Breast epithelium (tissue), 4 donors: Measurements from ENCODE around the gene SYT13. TPM values are rescaled to one million over a fixed set of nuclear protein-coding genes. Genes with fewer than 3 reads are reported as not detected.

Source experiments
- DNase-seq, 2 donors: peaks; one replicate each; pipeline ENCODE4 v3.0.0-alpha.2; 2019; ENCODE audit warnings: low spot score in 2 of 2
- H3K27ac ChIP-seq, 2 donors: fragments of 200-600 bp; sonication (generic) in 1 of 2; one replicate each; pipeline ENCODE4 v1.5.1; 2016 to 2019; ENCODE audit warnings: mild to moderate bottlenecking in 1 of 2
- H3K27me3 ChIP-seq, 2 donors: fragments of 200-600 bp; sonication (generic) in 1 of 2; one replicate each; pipeline versions ENCODE4 v1.5.1 to v1.6.0; 2017 to 2019; ENCODE audit warnings: control low read depth in 1 of 2, mild to moderate bottlenecking in 1 of 2
- H3K36me3 ChIP-seq: fragments of 200-600 bp; one replicate; pipeline ENCODE4 v1.5.1; 2019
- H3K4me1 ChIP-seq, 2 donors: fragments of 200-600 bp; sonication (generic); one replicate each; pipeline ENCODE4 v1.5.1; 2016 to 2019; ENCODE audit warnings: control low read depth in 1 of 2
- H3K4me3 ChIP-seq, 3 donors: fragments of 200-600 bp; sonication (generic); 1 replicate in 2 of 3; 2 replicates in 1 of 3; pipeline ENCODE4 v1.5.1; 2016 to 2019; ENCODE audit warnings: mild to moderate bottlenecking in 3 of 3, moderate library complexity in 2 of 3
- H3K9me3 ChIP-seq, 2 donors: fragments of 200-600 bp; sonication (generic) in 1 of 2; one replicate each; pipeline ENCODE4 v1.5.1; 2016 to 2019; ENCODE audit warnings: control low read depth in 1 of 2
- POLR2A ChIP-seq: fragments of 450-650 bp; IDR thresholded peaks from one replicate; pipeline ENCODE4 v1.6.1; 2016; ENCODE audit warnings: antibody characterized with exemption, mild to moderate bottlenecking, moderate library complexity
- POLR2AphosphoS5 ChIP-seq, 3 donors: sonication (generic); formaldehyde crosslinking; IDR thresholded peaks; one replicate each; pipeline ENCODE4 v1.6.1; 2017; ENCODE audit warnings: antibody characterized with exemption in 3 of 3
- intact Hi-C: fragments of 100-400 bp; cut with DNase I; formaldehyde crosslinking; loops from one replicate; pipeline ENCODE4 v1.15.1; 2023; ENCODE audit warnings: low total_unique reads
- total RNA-seq, 3 donors: library from RNA; depleted of rRNA; stranded (reverse); fragments of >200 nt; gene quantifications; one replicate each; pipeline ENCODE4 v1.1.0, GENCODE V29; 2016
- TF ChIP-seq, protein P1 (sequence below), 3 donors: fragments of 450-650 bp; IDR thresholded peaks; one replicate each; pipeline ENCODE4 v1.5.1; 2016 to 2017; ENCODE audit warnings: antibody characterized with exemption in 3 of 3, mild to moderate bottlenecking in 3 of 3, moderate library complexity in 3 of 3

The SYT13 gene
- total RNA-seq, 3 donors from 2014 or later = 0.29 to 0.33 TPM; not detected in 1

DNA sequence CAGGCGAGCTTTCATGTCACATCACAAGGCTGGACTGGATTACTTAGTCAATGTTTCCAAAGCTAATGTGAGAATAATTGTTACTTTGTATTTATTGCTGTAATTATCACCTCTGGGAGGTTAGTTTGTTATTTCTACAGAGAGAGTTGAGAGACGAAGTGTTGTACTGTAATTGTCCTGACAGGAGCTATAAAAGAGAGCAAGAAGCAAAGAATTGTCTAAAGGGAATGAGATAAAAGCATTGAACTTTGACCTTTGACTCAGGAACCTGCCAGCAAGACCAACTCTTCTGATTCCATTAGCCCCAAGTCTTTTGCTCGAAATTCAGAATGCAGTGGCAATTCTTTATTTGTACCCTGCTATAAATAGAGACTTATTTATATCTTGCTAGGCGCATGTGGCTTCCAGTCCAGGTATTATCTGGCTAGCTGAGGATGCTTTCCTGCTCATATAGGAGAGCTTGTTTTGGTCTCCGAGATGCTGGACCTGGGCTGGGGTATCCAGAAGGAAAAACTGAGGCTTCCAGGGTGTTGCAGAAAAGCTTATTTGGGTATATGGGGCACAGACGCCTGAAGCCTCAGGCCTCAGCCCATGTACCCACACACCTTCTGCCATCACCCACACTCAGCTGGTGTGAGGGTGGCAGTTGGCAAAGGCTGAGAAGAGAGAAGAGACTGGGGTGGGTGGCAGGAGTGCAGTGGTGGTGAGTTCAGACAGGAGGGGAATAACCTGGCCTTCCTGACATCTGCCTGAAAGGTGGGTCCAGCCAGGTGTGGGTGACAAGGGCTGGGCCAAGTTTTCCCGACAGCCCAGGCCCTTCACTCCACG lies 40.7 kb downstream of the SYT13 start:
- DNase-seq = no peak
- intact Hi-C loops = no loop called here
- Histone ChIP-seq H3K27me3 (no peaks in the 10 kb centered on the region), H3K36me3 (no peaks in the 10 kb centered on the region), H3K4me1 (no peaks in the 10 kb centered on the region), H3K27ac (no peak overlapping the region), H3K9me3 (no peaks in the 10 kb centered on the region), H3K4me3 (no peak overlapping the region)
- no peak for TF ChIP-seq POLR2A

DNA sequence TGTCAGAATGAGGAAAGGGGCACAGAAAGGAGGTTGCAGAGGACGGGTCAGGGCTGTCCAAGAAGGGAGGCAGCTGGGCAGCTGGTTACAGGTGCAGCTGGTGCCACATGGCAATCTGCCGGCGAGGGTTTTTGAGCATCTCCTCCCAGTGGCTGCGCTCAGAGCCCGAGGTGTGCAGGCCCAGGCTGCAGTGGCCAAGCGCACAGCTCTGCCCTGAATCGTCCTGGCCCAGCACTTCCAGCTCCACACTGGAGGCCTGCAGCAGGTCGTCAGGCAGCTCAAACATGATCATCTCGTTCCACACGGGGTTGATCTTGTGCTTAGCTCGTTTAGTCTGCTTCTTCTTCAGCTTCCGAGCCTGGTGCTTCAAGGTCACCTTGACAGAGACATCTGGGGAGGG lies 42.2 kb downstream of the SYT13 start:
- H3K4me3 ChIP-seq = no peak overlapping the region

DNA sequence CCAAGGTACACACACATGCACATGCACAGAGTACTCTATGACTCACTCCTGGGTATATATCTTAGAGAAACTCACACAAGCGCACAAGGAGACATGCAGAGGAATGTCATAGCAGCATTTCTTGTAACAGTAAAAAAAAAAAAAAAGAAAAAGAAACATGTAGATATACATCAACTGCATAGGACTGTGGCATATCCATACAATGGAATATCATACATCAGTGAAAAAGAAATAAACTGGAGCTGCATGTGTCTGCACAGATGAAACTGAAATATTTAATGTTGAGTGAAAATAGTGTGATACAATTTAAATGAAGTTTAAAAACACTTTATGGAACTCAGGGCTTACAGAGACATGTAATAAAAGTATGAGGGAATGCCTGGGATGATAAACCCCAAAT lies 46.4 kb downstream of the SYT13 start:
- Histone ChIP-seq H3K27ac (no peak overlapping the region), H3K27me3 (no peaks in the 10 kb centered on the region), H3K4me3 (no peak overlapping the region), H3K36me3 (no peaks in the 10 kb centered on the region), H3K9me3 (no peaks in the 10 kb centered on the region), H3K4me1 (no peaks in the 10 kb centered on the region)
- no peak for DNase-seq
- no peak for TF ChIP-seq POLR2AphosphoS5 (IDR thresholded peaks at IDR 0.05)
- TF ChIP-seq POLR2A = no peak
- TF ChIP-seq, protein P1, sequence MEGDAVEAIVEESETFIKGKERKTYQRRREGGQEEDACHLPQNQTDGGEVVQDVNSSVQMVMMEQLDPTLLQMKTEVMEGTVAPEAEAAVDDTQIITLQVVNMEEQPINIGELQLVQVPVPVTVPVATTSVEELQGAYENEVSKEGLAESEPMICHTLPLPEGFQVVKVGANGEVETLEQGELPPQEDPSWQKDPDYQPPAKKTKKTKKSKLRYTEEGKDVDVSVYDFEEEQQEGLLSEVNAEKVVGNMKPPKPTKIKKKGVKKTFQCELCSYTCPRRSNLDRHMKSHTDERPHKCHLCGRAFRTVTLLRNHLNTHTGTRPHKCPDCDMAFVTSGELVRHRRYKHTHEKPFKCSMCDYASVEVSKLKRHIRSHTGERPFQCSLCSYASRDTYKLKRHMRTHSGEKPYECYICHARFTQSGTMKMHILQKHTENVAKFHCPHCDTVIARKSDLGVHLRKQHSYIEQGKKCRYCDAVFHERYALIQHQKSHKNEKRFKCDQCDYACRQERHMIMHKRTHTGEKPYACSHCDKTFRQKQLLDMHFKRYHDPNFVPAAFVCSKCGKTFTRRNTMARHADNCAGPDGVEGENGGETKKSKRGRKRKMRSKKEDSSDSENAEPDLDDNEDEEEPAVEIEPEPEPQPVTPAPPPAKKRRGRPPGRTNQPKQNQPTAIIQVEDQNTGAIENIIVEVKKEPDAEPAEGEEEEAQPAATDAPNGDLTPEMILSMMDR (IDR thresholded peaks at IDR 0.05) = no peak
- intact Hi-C loops = no loop called here

More for the DNA sequence above, 42.2 kb downstream of the SYT13 start:
- intact Hi-C loops = no loop called here
- TF ChIP-seq POLR2AphosphoS5 (IDR thresholded peaks at IDR 0.05) (no peak), POLR2A (no peak)
- TF ChIP-seq, protein P1 (IDR thresholded peaks at IDR 0.05) = no peak
- Histone ChIP-seq H3K9me3 (no peaks in the 10 kb centered on the region), H3K36me3 (no peaks in the 10 kb centered on the region), H3K4me1 (no peaks in the 10 kb centered on the region), H3K27me3 (no peaks in the 10 kb centered on the region), H3K27ac (no peak overlapping the region)
- DNase-seq = no peak

DNA sequence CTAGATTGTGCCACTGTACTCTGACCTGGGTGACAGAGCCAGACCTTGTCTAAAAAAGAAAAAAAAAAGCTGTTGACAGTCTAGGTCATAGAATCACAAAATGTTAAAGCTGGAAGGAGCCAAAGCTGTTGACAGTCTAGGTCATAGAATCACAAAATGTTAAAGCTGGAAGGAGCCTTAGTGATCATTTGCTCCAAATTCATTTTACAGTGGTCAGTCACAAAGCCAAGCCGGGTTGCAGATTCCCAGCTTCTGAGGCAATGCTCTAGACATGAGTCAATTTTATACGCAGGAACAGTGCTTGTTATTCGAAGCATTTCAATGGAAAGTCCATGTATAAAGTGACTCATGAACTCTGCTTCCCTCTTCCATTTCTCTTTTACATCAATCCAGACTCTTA lies 47.4 kb downstream of the SYT13 start:
- no peaks in the 10 kb centered on the region for H3K36me3 ChIP-seq
- no peaks in the 10 kb centered on the region for H3K27me3 ChIP-seq
- TF ChIP-seq, protein P1 (IDR thresholded peaks at IDR 0.05) = no peak
- TF ChIP-seq POLR2AphosphoS5 (IDR thresholded peaks at IDR 0.05) (no peak), POLR2A (no peak)
- intact Hi-C loops = no loop called here
- no peak for DNase-seq
- H3K4me3 ChIP-seq = no peak overlapping the region
- H3K27ac ChIP-seq = no peak overlapping the region
- H3K9me3 ChIP-seq = no peaks in the 10 kb centered on the region
- no peaks in the 10 kb centered on the region for H3K4me1 ChIP-seq

DNA sequence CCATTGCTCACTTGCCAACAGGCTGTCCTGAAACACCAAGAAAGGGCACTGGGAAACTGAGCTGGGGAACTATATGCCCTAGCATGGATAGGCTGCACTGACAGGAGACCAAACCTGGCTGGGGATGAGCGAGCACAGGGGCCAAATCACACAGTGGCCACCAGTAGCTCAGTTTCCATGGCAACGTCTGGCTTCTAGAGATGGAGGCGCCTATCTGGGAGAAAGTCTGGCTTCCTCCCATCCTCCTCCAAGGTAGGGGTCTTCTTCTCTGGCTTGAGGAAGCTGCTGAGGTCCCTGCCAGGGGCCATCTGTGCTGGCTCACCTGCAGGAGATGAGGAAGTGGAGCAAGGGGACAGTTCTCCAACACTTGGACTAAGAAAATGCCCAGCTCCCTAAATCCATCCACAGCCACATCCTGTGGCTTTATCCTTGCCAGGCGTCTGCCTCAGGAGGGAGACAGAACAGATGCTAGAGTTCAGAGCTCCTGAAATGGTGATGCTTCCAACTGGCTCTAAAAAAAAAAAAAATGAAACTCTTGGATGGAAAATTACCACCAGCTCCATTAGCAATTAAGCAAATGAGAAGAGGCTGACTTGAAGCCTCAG lies 48.3 kb downstream of the SYT13 start:
- H3K27me3 ChIP-seq = no peaks in the 10 kb centered on the region
- TF ChIP-seq, protein P1 (IDR thresholded peaks at IDR 0.05) = no peak
- TF ChIP-seq POLR2AphosphoS5 (IDR thresholded peaks at IDR 0.05) (no peak), POLR2A (no peak)
- no peak overlapping the region for H3K4me3 ChIP-seq
- no peaks in the 10 kb centered on the region for H3K36me3 ChIP-seq
- no peaks in the 10 kb centered on the region for H3K9me3 ChIP-seq
- intact Hi-C loops = no loop called here
- H3K27ac ChIP-seq = no peak overlapping the region
- no peak for DNase-seq
- H3K4me1 ChIP-seq = no peaks in the 10 kb centered on the region
